ENCODE measurements around the gene RPRD1A.
"Not testable (repeated sequence)": the region's sequence is repeated elsewhere in the genome, so short reads cannot be mapped to it uniquely, and the experiment has no call there.

Gene RPRD1A

DNA sequence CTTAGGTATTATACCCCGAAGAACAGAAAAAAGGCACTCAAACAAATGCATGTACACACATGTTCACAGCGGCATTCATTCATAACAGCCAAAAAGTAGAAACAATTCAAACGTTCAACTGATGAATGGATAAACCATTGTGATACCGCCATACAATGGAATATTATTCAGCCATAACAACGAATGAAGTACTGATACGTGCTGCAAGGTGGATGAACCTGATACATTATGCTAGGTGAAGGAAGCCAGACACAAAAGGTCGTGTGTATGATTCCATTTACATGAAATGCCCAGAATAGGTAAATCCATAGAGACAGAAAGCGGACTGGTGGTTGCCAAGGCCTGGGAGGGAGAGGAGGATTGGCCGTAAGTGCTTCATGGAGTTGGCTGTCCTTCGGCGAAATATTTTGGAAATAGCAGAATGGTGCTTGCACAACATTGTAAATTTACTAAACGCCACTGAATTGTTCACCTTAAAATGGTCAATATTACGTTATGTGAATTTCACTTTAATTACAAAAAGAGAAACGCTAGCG, 95.6 kb downstream of the RPRD1A start:
- no peak for DNase-seq (ENCODE audit: low read depth, low spot score)

DNA sequence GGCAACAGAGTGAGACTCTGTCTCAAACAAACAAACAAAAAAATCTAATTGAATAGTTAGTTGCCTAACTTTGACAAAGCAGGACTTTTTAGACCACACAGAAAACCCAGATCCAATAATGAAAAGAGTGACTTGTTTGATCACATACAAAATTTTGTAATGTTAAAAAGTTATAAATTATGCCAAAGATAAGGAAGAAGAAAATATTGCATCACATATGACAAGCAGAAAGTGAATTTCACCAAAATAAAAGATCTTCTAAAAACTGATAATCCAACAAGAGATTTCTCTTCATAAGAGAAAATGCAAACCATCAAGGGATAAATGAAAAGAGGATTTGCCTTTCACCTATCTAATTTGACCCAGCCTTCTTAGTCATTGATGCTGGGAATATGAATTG, 97.7 kb downstream of the RPRD1A start:
- no peak for DNase-seq (ENCODE audit: low read depth, low spot score)

DNA sequence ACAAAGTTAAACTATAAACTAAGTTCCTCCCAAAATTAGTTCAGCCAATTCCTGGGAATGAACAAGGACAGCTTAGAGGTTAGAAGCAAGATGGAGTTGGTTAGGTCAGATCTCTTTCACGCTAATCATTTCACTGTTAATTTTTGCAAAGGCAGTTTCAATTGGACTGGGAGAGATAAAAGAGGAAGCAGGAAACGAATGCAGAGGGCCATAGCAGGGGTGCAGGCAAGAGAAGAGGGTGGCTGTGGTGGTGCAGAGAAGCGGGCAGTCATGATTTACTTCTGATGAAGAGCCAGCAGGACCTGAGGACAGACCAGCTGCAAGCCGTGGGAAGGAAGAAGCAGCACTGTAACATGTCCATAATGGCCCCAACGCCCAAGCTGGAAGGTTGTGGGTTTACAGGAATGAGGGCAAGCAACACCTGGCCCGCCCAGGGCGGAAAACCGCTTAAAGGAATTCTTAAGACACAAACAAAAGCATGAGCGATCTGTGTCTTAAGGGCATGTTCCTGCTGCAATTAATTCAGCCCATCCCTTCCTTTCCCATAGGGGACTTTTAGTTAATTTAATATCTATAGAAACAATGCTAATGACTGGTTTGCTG, 99.0 kb downstream of the RPRD1A start:
- DNase-seq (ENCODE audit: low read depth, low spot score): no peak

DNA sequence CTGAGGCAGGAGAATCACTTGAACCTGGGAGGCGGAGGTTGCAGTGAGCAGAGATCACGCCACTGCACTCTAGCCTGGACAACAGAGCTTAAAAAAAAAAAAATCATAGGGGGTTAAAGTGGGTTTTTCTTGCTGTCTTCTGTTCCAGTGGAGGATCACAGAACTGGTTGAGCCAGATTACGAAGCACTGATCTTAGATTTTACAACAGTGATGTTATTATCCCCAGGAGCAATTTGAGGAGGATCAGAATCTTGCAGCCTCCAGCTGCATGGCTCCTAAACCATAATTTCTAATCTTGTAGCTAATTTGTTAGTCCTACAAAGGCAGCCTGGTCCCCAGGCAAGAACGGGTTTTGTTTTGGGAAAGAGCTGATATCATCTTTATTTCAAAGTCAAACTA, 99.5 kb downstream of the RPRD1A start:
- DNase-seq (ENCODE audit: low read depth, low spot score): not testable (repeated sequence)

DNA sequence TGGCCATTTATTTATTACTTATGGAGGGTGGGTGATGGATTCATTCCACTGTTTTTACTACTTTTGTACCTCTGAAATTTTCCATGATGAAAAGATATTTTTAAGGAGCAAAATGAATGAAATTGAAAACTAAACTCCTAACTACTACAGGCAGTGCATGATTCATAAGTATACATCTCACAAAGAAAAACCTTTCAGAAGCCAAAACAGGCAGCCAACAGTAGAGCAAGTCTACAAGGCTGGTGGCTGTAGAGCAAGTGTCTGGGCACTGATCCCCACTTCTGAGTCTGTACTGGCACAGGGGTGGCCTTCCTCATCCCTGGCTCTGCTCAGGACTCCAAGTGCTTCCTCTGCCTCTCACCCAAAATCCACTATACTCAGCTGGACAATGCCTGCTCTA, 103.0 kb downstream of the RPRD1A start:
- no peak for DNase-seq (ENCODE audit: low read depth, low spot score)

DNA sequence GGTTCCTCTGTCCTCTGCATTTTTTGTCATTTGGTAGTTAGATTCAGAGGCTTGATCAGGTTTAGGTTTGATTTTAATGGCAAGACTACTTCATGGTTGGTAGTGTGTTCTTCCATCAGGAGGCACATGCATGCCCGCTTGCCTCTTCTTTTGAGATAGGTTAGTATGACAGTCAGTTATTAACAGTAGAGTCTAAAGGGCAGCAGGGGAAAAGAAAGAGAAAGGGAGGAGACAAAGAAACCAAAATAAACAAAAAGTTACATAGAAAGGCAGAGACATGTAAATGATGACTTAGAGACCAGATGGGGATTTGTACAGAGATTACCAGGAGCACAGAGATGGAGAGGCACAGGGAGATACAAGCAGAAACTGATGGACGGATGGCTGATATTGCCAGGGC, 105.0 kb downstream of the RPRD1A start:
- no peak for DNase-seq (ENCODE audit: low read depth, low spot score)

DNA sequence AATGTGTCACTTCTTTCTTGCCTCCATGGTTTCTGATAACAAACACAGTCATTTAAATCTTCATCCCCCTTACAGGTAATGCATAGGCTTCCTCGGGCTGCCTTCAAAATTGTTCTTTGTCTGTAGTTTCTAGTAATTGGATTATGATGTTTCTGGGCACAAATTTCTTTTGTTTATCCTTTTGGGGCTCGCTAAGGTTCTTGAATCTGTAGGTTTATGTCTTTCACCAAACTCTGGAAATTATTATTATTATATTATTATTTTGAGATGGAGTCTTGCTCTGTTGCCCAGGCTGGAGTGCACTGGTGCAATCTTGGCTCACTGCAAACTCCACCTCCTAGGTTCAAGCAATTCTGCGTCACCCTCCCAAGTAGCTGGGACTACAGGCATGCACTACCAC, 111.1 kb downstream of the RPRD1A start:
- DNase-seq (ENCODE audit: low read depth, low spot score): no peak

DNA sequence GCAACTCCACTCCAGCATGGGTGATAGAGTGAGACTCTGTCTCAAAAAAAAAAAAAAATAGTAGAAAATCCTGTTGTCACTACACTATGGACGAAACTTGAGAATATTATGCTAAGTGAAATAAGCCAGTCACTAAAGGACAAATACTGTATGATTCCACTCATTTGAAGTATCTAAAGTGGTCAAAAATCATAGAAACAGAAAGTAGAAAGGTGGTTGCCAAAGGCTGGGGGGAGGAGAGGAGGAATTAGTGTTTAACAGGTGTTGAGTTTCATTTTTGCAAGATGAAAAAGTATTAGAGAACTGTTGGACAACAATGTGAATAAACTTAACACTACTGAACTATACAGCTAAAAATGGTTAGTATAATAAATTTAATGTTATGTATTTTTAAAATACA, 113.7 kb downstream of the RPRD1A start:
- no peak for DNase-seq (ENCODE audit: low read depth, low spot score)

DNA sequence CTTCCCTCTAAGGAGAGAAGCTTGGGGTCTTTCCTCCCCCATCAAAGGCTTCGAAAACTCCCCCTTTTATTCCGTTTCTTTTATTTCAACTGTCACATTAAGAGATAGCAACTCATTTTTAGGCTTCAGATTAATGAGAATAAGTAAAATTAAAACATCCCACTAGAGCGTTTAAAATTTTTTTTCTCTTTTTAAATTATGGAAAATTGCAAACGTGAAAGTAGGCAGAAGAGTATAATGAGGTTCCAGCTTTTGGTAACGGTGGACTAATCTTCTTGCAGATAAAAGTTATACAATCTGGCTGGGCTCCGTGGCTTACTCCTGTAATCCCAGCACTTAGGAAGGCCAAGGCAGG, 116.8 kb downstream of the RPRD1A start:
- DNase-seq (ENCODE audit: low read depth, low spot score): no peak

DNA sequence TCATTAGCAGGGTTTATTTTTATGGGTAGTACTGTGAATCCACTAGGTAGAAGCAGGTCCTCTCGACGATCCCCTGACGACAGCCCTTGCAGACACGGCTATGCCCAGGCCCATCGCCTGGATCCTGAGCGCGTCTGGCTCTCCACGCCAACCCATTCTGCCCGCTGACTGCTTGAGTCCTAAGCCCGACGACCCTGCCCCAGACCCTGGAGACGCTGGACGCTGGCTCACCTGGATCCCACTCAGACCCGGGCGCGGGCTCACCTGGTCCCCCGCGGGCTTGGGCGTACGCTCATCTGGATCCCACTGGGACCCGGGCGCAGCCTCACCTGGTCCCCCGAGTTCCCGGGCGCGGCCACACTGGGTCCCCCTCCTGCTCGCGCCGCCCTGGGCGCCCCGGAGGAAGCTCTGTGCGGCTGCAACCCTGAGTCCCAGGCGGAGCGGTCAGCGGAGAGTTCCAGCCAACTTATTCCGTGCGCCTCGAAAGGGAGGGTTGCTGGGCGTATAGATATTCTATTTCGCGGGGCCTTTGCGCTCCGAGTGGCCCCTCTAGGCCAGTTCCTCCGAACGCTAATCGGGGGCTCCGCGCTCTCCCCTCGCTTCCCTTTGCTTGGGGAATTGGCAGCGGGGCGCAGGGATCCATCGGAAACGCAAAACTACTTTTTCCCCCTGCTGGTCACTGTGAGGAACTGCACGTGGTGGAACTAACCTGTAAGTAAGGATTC, 117.3 kb downstream of the RPRD1A start:
- peak; percentile 28 for DNase-seq (ENCODE audit: low read depth, low spot score)

DNA sequence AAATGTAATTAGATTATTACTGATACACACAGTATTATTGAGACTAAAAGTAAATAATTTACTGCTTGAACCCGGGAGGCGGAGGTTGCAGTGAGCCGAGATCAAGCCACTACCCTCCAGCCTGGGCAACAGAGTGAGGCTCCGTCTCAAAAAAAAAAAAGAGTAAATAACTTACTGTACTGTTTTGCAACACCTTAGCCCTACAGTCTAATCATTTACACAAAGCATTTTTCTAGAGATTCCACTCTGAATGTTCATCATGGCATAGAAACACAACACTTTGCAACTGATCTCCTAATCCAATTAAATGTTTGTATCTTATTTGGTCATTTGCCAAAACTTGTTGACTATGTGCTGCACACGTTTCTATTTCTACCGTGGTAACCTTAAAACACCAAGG, 118.3 kb downstream of the RPRD1A start:
- no peak for DNase-seq (ENCODE audit: low read depth, low spot score)

DNA sequence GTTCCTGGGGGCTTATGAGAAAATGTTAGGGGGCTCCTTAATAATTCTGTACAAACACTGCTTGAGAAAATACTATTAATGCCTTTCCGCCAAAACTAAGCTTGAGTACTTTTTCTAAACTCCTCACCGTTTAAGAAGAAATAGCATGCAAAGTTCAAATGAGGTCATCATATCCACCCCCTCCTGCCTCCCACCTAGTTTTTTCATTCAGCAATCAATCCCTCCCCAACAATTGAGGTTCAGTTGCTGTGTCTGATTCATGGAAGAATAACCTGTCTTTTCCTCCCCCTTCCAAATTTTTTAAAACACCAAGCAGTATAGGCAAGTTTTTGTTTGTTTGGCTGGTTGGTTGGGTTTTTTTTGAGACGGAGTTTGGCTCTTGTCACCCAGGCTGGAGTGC, 119.3 kb downstream of the RPRD1A start:
- no peak for DNase-seq (ENCODE audit: low read depth, low spot score)

DNA sequence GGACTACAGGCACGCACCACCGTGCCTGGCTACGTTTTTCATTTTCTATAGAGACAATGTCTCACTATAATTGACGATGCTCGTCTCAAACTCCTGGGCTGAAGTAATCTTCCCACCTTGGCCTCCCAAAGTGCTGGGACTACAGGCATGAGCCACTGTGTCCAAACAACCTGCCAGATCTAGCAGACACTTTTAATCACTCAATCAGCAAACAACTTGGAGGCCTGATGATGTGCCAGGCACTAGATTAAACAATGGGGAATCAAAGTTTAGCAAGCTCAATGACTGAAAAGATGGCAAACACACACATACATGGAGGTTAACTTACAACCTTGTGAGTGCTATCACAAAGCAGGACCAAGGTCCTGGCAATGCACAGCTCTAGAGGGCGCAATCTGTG, 124.7 kb downstream of the RPRD1A start:
- DNase-seq (ENCODE audit: low read depth, low spot score): no peak

DNA sequence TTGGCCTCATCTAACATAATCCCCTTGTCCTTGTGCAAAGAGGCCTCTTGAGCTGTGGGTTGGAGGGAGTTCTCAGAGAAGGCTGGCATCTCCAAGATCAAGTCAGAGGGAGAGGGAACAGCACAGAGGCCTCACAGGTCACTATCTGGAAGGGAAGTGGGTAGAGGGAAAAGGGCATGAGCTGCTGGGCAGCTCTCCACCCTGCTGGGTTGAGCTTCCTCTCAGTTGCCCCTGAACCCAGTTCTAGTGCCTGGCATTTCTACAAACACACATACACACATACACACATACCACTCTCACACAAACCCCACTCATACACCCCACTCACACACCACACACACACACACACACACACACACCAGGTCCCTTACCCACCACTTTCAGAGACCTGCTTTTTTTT, 125.2 kb downstream of the RPRD1A start:
- no peak for DNase-seq (ENCODE audit: low read depth, low spot score)

DNA sequence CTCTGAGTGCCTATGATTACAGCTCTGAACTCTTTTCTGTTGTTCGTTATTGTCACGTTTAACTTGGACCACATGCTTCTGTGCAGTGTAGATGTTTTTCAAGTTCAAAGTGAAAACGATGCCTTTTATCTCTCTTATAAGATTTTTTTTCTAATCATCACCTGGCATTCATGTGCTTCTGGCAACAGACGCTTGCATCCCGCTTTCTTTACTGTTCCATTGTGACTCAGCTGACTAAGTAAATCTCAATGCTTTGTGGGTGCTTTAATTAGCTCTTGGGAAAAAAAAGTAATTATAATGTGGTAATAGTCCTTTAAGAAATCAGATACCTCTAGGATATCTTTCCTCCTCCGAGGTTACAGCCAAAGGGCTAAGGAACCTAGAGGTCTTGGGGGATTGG, 126.1 kb downstream of the RPRD1A start:
- no peak for DNase-seq (ENCODE audit: low read depth, low spot score)

Data from activated CD4-positive, CD25-positive, alpha-beta regulatory T cell treated with anti-CD3 and anti-CD28 coated beads, Interleukin-2, amount 50 U/mL, for 16 hours (primary cell).